ENCODE data around the gene INPP5B.

DNA sequence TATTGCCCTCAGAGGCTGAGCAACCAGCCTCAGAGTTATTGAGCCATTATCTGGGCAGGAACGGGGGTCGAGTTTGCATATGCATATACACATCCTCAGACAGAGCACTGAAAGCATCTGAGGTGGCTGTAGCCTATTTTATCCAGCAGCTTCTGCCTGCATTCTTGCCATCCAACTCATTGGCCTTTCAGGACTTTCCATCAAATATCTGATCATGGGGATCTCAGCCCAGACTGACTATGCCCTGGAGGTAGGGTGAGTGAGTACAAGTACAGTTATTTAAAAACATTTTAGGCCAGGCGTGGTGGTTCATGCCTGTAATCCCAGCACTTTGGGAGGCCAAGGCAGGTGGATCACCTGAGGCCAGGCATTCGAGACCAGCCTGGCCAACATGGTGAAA, 85.7 kb downstream of the INPP5B start:
- TF ChIP-seq, protein P1, sequence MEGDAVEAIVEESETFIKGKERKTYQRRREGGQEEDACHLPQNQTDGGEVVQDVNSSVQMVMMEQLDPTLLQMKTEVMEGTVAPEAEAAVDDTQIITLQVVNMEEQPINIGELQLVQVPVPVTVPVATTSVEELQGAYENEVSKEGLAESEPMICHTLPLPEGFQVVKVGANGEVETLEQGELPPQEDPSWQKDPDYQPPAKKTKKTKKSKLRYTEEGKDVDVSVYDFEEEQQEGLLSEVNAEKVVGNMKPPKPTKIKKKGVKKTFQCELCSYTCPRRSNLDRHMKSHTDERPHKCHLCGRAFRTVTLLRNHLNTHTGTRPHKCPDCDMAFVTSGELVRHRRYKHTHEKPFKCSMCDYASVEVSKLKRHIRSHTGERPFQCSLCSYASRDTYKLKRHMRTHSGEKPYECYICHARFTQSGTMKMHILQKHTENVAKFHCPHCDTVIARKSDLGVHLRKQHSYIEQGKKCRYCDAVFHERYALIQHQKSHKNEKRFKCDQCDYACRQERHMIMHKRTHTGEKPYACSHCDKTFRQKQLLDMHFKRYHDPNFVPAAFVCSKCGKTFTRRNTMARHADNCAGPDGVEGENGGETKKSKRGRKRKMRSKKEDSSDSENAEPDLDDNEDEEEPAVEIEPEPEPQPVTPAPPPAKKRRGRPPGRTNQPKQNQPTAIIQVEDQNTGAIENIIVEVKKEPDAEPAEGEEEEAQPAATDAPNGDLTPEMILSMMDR (conservative IDR thresholded peaks at IDR 0.05 in 1 of 2, IDR thresholded peaks at IDR 0.05 in 1 of 2; ENCODE audit: low read depth in 1 of 2, low read length in 2 of 2), result no peak
- TF ChIP-seq EZH2 (IDR thresholded peaks at IDR 0.05; ENCODE audit: low read length, missing control alignments), result no peak
